ENCODE data around the gene ACSL3.

- TF ChIP-seq CTCF (IDR thresholded peaks at IDR 0.05) (no peak), POLR2A (IDR thresholded peaks at IDR 0.05) (no peak)
These were observed 59.1 kb downstream of the ACSL3 start for GRCh38 chr2:222919841-222920526.

All from prostate gland (tissue), 2 donors.